Muscle layer of colon (tissue), 2 donors: Measurements from ENCODE around the gene TAGLN.

Experiments
- H3K27ac ChIP-seq: one replicate; pipeline ENCODE4 v1.7.0; 2013; ENCODE audit warnings: low read depth, mild to moderate bottlenecking, low read length, moderate library complexity
- H3K27me3 ChIP-seq, 2 donors: one replicate each; pipeline ENCODE4 v1.7.0; 2013; ENCODE audit warnings: low read length in 2 of 2, mild to moderate bottlenecking in 2 of 2; ENCODE audit not compliant: insufficient read depth in 2 of 2, control insufficient read depth in 1 of 2
- H3K36me3 ChIP-seq: one replicate; pipeline ENCODE4 v1.7.0; 2013; ENCODE audit warnings: mild to moderate bottlenecking, low read length; ENCODE audit not compliant: insufficient read depth
- H3K4me1 ChIP-seq: one replicate; pipeline ENCODE4 v1.7.0; 2013; ENCODE audit warnings: mild to moderate bottlenecking, low read length; ENCODE audit not compliant: insufficient read depth
- H3K4me3 ChIP-seq, 2 donors: one replicate each; pipeline ENCODE4 v1.7.0; 2013; ENCODE audit warnings: low read length in 2 of 2, low read depth in 1 of 2, mild to moderate bottlenecking in 1 of 2, moderate library complexity in 1 of 2
- H3K9ac ChIP-seq: one replicate; pipeline ENCODE4 v1.7.0; 2013; ENCODE audit warnings: low read length
- H3K9me3 ChIP-seq: one replicate; pipeline ENCODE4 v1.7.0; 2013; ENCODE audit warnings: mild to moderate bottlenecking, low read length
- donor health status: abdominal sarcoma.
- donor health status: Adenocarcinoma of cecum.

Gene TAGLN

GRCh38 chr11:117251506-117251905 is 52.3 kb downstream of the TAGLN start:
- H3K9ac ChIP-seq = no peak overlapping the region
- H3K4me1 ChIP-seq = no peaks in the 10 kb centered on the region
- no peaks in the 10 kb centered on the region for H3K27me3 ChIP-seq
- H3K4me3 ChIP-seq = no peak overlapping the region
- no peaks in the 10 kb centered on the region for H3K9me3 ChIP-seq
- H3K36me3 ChIP-seq = peaks cover 28% of the 10 kb centered on the region
- no peak overlapping the region for H3K27ac ChIP-seq

GRCh38 chr11:117255966-117256365 is 56.8 kb downstream of the TAGLN start:
- H3K27me3 ChIP-seq = no peaks in the 10 kb centered on the region

GRCh38 chr11:117256573-117256972 is 57.4 kb downstream of the TAGLN start:
- H3K27ac ChIP-seq = no peak overlapping the region
- H3K36me3 ChIP-seq = no peaks in the 10 kb centered on the region
- no peaks in the 10 kb centered on the region for H3K9me3 ChIP-seq
- H3K4me1 ChIP-seq = no peaks in the 10 kb centered on the region
- H3K27me3 ChIP-seq = no peaks in the 10 kb centered on the region
- H3K9ac ChIP-seq = no peak overlapping the region
- H3K4me3 ChIP-seq = no peak overlapping the region

More at GRCh38 chr11:117255966-117256365, 56.8 kb downstream of the TAGLN start:
- H3K36me3 ChIP-seq = no peaks in the 10 kb centered on the region
- no peaks in the 10 kb centered on the region for H3K9me3 ChIP-seq
- no peak overlapping the region for H3K9ac ChIP-seq
- no peaks in the 10 kb centered on the region for H3K4me1 ChIP-seq
- H3K27ac ChIP-seq = no peak overlapping the region
- H3K4me3 ChIP-seq = no peak overlapping the region
